Activated CD4-positive, alpha-beta T cell treated with anti-CD3 and anti-CD28 coated beads, Interleukin-2, amount 10 ng/mL, durations not matched to agents 7 days and 5 days (primary cell): Measurements from ENCODE around the gene MALAT1. TPM values are rescaled to one million over a fixed set of nuclear protein-coding genes. Genes with fewer than 3 reads are reported as not detected.
"Not testable (repeated sequence)": the region's sequence is repeated elsewhere in the genome, so short reads cannot be mapped to it uniquely, and the experiment has no call there.

ENCODE experiments used
- CTCF ChIA-PET: fragments of 350-600 bp; sonication (Branson Sonifier 250); formaldehyde crosslinking; loops from one replicate; lab custom pipeline; 2021; ENCODE audit warnings: antibody characterized with exemption; lab: Charles Lee
- POLR2A ChIA-PET: fragments of 350-600 bp; sonication (Branson Sonifier 250); formaldehyde crosslinking; loops from one replicate; lab custom pipeline; 2021; ENCODE audit warnings: antibody characterized with exemption; lab: Charles Lee
- DNase-seq: peaks from one replicate; pipeline ENCODE4 v3.0.0-alpha.2; 2020
- H3K27ac Mint-ChIP-seq: one replicate; pipeline ENCODE4 v1.8.0; 2021; ENCODE audit warnings: mild to moderate bottlenecking, moderate library complexity, mixed read lengths
- H3K27me3 Mint-ChIP-seq: one replicate; pipeline ENCODE4 v1.8.0; 2021; ENCODE audit warnings: mixed read lengths
- H3K36me3 Mint-ChIP-seq: one replicate; pipeline ENCODE4 v1.8.0; 2021; ENCODE audit warnings: low read depth, mixed read lengths
- H3K4me1 Mint-ChIP-seq: one replicate; pipeline ENCODE4 v1.8.0; 2021; ENCODE audit warnings: mixed read lengths
- H3K4me3 Mint-ChIP-seq: one replicate; pipeline ENCODE4 v1.8.0; 2021; ENCODE audit warnings: mild to moderate bottlenecking, moderate library complexity, mixed read lengths
- H3K9me3 Mint-ChIP-seq: one replicate; pipeline ENCODE4 v1.8.0; 2021; ENCODE audit warnings: mixed read lengths
- total RNA-seq, 2 experiments: library from RNA; stranded (reverse); gene quantifications; one replicate each; pipeline ENCODE4 v1.2.3, GENCODE V29; 2021

MALAT1 gene
- total RNA-seq, 2 experiments from 2014 or later, result 7,183 to 8,252 TPM

- H3K9me3 Mint-ChIP-seq, H3K4me3 Mint-ChIP-seq, POLR2A ChIA-PET, DNase-seq, H3K27ac Mint-ChIP-seq, H3K27me3 Mint-ChIP-seq, H3K36me3 Mint-ChIP-seq: not testable (repeated sequence)
- CTCF ChIA-PET, result interaction anchor here (0.6 to 8.3 kb wide), 5 partner anchors 29 to 196 kb away, joined by 3 to 98 read pairs (median 3); no protein-coding TSS in a partner anchor
- H3K4me1 Mint-ChIP-seq, result peaks cover 28% of the 10 kb centered on the region
Measured at GRCh38 chr11:65512311-65512710, 13.5 kb downstream of the MALAT1 start.

GRCh38 chr11:65516135-65516968 is 17.5 kb downstream of the MALAT1 start:
- Mint-ChIP-seq H3K27ac (peak overlapping the region; percentile 71), H3K9me3 (no peaks in the 10 kb centered on the region), H3K27me3 (peaks cover 2% of the 10 kb centered on the region), H3K36me3 (peaks cover 2% of the 10 kb centered on the region), H3K4me3 (no peak overlapping the region), H3K4me1 (peaks cover 10% of the 10 kb centered on the region)
- POLR2A ChIA-PET, result no interaction called here
- DNase-seq, result no peak
- CTCF ChIA-PET, result interaction anchor here (0.6 to 1.2 kb wide), 4 partner anchors 9 to 394 kb away, joined by 3 to 7 read pairs (median 3); no protein-coding TSS in a partner anchor

- CTCF ChIA-PET, result interaction anchor here (0.6 to 1.0 kb wide), 2 partner anchors 33 to 202 kb away, joined by 3 read pairs; no protein-coding TSS in a partner anchor
- H3K4me3 Mint-ChIP-seq, H3K27ac Mint-ChIP-seq, POLR2A ChIA-PET, H3K36me3 Mint-ChIP-seq, H3K27me3 Mint-ChIP-seq, H3K9me3 Mint-ChIP-seq, DNase-seq: not testable (repeated sequence)
- peaks cover 36% of the 10 kb centered on the region for H3K4me1 Mint-ChIP-seq
Measured at GRCh38 chr11:65518941-65519549, 20.2 kb downstream of the MALAT1 start.

GRCh38 chr11:65521777-65522521 is 23.1 kb downstream of the MALAT1 start:
- H3K27me3 Mint-ChIP-seq, H3K36me3 Mint-ChIP-seq, DNase-seq, POLR2A ChIA-PET, H3K9me3 Mint-ChIP-seq: not testable (repeated sequence)
- peaks cover 45% of the 10 kb centered on the region for H3K4me1 Mint-ChIP-seq
- H3K4me3 Mint-ChIP-seq, result peak overlapping the region; percentile 40
- CTCF ChIA-PET, result interaction anchor here (1.2 to 1.9 kb wide), 3 partner anchors 12 to 35 kb away, joined by 4 to 7 read pairs (median 6); no protein-coding TSS in a partner anchor
- peak overlapping the region; percentile 73 for H3K27ac Mint-ChIP-seq

GRCh38 chr11:65522718-65523630 is 24.1 kb downstream of the MALAT1 start:
- CTCF ChIA-PET, result interaction anchor here (1.3 kb wide), 1 partner anchor 34 kb away, joined by 4 read pairs; no protein-coding TSS in a partner anchor
- Mint-ChIP-seq H3K4me3 (peak overlapping the region; percentile 40), H3K27ac (peak overlapping the region; percentile 88), H3K4me1 (peaks cover 51% of the 10 kb centered on the region)
- H3K27me3 Mint-ChIP-seq, H3K9me3 Mint-ChIP-seq, H3K36me3 Mint-ChIP-seq, POLR2A ChIA-PET, DNase-seq: not testable (repeated sequence)

- peaks cover 52% of the 10 kb centered on the region for H3K4me1 Mint-ChIP-seq
Measured at GRCh38 chr11:65523631-65523968, 24.8 kb downstream of the MALAT1 start.

GRCh38 chr11:65524014-65524740 is 25.3 kb downstream of the MALAT1 start:
- Mint-ChIP-seq H3K4me3 (peak overlapping the region; percentile 40), H3K4me1 (peaks cover 56% of the 10 kb centered on the region), H3K36me3 (peaks cover 13% of the 10 kb centered on the region), H3K27ac (peak overlapping the region; percentile 92), H3K9me3 (no peaks in the 10 kb centered on the region), H3K27me3 (no peaks in the 10 kb centered on the region)
- DNase-seq, result no peak
- ChIA-PET CTCF (interaction anchor here (0.6 to 7.9 kb wide), 6 partner anchors 12 to 108 kb away, joined by 4 to 75 read pairs (median 8); no protein-coding TSS in a partner anchor), POLR2A (interaction anchor here (1.2 kb wide), 1 partner anchor 25 kb away, joined by 12 read pairs; the partner anchor contains the start of gene MALAT1)

More at GRCh38 chr11:65523631-65523968, 24.8 kb downstream of the MALAT1 start:
- H3K27me3 Mint-ChIP-seq, POLR2A ChIA-PET, CTCF ChIA-PET, H3K9me3 Mint-ChIP-seq, H3K36me3 Mint-ChIP-seq, DNase-seq: not testable (repeated sequence)
- Mint-ChIP-seq H3K4me3 (peak overlapping the region; percentile 40), H3K27ac (peak overlapping the region; percentile 88)

GRCh38 chr11:65524741-65525545 is 26.1 kb downstream of the MALAT1 start, which contains the start of gene SCYL1:
TSS of gene SCYL1 (plus strand) at chr11:65525083. CDS start at chr11:65525154, 71 bp downstream.
- H3K36me3 Mint-ChIP-seq, result peaks cover 13% of the 10 kb centered on the region
- peaks cover 63% of the 10 kb centered on the region for H3K4me1 Mint-ChIP-seq
- H3K27me3 Mint-ChIP-seq, result no peaks in the 10 kb centered on the region
- peak within 1 kb of the TSS; percentile 81 for H3K4me3 Mint-ChIP-seq
- POLR2A ChIA-PET, result interaction anchor here (1.0 to 1.2 kb wide), 2 partner anchors 26 to 102 kb away, joined by 4 to 12 read pairs; partner anchors contain the start of genes MALAT1 and NEAT1
- H3K9me3 Mint-ChIP-seq, result no peaks in the 10 kb centered on the region
- peak; percentile 78 for DNase-seq
- peak within 1 kb of the TSS; percentile 92 for H3K27ac Mint-ChIP-seq
- CTCF ChIA-PET, result interaction anchor here (0.6 to 7.9 kb wide), 8 partner anchors 8 to 110 kb away, joined by 3 to 75 read pairs (median 6); no protein-coding TSS in a partner anchor

GRCh38 chr11:65525546-65526480 is 27.0 kb downstream of the MALAT1 start:
- Mint-ChIP-seq H3K9me3 (no peaks in the 10 kb centered on the region), H3K4me1 (peaks cover 69% of the 10 kb centered on the region), H3K27me3 (no peaks in the 10 kb centered on the region), H3K4me3 (peak overlapping the region; percentile 81), H3K27ac (peak overlapping the region; percentile 75), H3K36me3 (peaks cover 17% of the 10 kb centered on the region)
- CTCF ChIA-PET, result interaction anchor here (0.6 to 7.9 kb wide), 8 partner anchors 9 to 459 kb away, joined by 3 to 75 read pairs (median 6); no protein-coding TSS in a partner anchor
- POLR2A ChIA-PET, result interaction anchor here (1.0 to 1.2 kb wide), 2 partner anchors 27 to 103 kb away, joined by 4 to 12 read pairs; partner anchors contain the start of genes MALAT1 and NEAT1
- DNase-seq, result no peak
